B cell (primary cell): ENCODE data around the gene NANS. TPM values are rescaled to one million over a fixed set of nuclear protein-coding genes. Genes with fewer than 3 reads are reported as not detected.

Experiments used
- ATAC-seq: fragments of 200-7000 bp; cut with Tn5 transposase; one replicate; pipeline ENCODE4 v1.10.0; 2021; ENCODE audit warnings: low read depth, mild to moderate bottlenecking, moderate number of reproducible peaks, moderate library complexity
- CTCF ChIA-PET: fragments of 350-600 bp; sonication (Branson Sonifier 250); formaldehyde crosslinking; loops from one replicate; lab custom pipeline; 2021; ENCODE audit warnings: antibody characterized with exemption, inconsistent platforms; lab: Charles Lee
- POLR2A ChIA-PET: fragments of 350-600 bp; sonication (Branson Sonifier 250); formaldehyde crosslinking; loops from one replicate; lab custom pipeline; 2021; ENCODE audit warnings: antibody characterized with exemption; lab: Charles Lee
- DNase-seq: peaks from one replicate; pipeline ENCODE4 v3.0.0; 2013
- H2AFZ ChIP-seq: 2 replicates; pipeline ENCODE4 v1.6.1; 2012; ENCODE audit warnings: mild to moderate bottlenecking, low read depth, low read length; ENCODE audit not compliant: insufficient read depth, poor library complexity, severe bottlenecking
- H3K27ac ChIP-seq, 2 donors: 1 replicate in 1 of 2; 2 replicates in 1 of 2; pipeline ENCODE4 v1.5.1; 2012 to 2013; ENCODE audit warnings: low read length in 2 of 2, mild to moderate bottlenecking in 2 of 2, moderate library complexity in 1 of 2
- H3K27me3 ChIP-seq, 4 experiments: fragments of 200-600 bp in 1 of 4; sonication (generic) in 1 of 4; replicated peaks in 1 of 4; 1 replicate in 2 of 4; 2 replicates in 2 of 4; pipeline versions ENCODE4 v1.6.1 to v1.7.0; 2013 to 2016; ENCODE audit warnings: low read length in 3 of 4, mild to moderate bottlenecking in 2 of 4, mixed read lengths in 1 of 4, moderate library complexity in 1 of 4; ENCODE audit not compliant: insufficient read depth in 4 of 4, control insufficient read depth in 3 of 4; ENCODE audit errors: control extremely low read depth in 1 of 4
- H3K36me3 ChIP-seq, 2 experiments: replicated peaks in 1 of 2; 1 replicate in 1 of 2; 2 replicates in 1 of 2; pipeline versions ENCODE4 v1.6.1 to v1.7.1; 2013; ENCODE audit warnings: low read length in 1 of 2; ENCODE audit not compliant: insufficient read depth in 2 of 2, control insufficient read depth in 1 of 2; ENCODE audit errors: control extremely low read depth in 1 of 2, extremely low read depth in 1 of 2
- H3K4me1 ChIP-seq, 2 donors: fragments of 200-600 bp in 1 of 2; sonication (generic) in 1 of 2; 1 replicate in 1 of 2; 2 replicates in 1 of 2; pipeline versions ENCODE4 v1.5.1 to v1.6.1; 2013 to 2017; ENCODE audit warnings: low read length in 2 of 2; ENCODE audit not compliant: control insufficient read depth in 2 of 2, insufficient read depth in 2 of 2
- H3K4me2 ChIP-seq: replicated peaks from 2 replicates; pipeline ENCODE3; 2012; ENCODE audit warnings: mild to moderate bottlenecking, low read depth, low read length; ENCODE audit not compliant: poor library complexity, severe bottlenecking
- H3K4me3 ChIP-seq, 5 experiments: fragments of 200-600 bp in 1 of 5; sonication (generic) in 1 of 5; 1 replicate in 3 of 5; 2 replicates in 2 of 5; pipeline versions ENCODE4 v1.5.1 to v1.7.0; 2011 to 2016; ENCODE audit warnings: low read length in 4 of 5, mild to moderate bottlenecking in 4 of 5, low read depth in 2 of 5, control low read depth in 1 of 5, moderate library complexity in 1 of 5; ENCODE audit not compliant: insufficient read depth in 1 of 5; ENCODE audit errors: control extremely low read depth in 1 of 5, extremely low read depth in 1 of 5
- H3K79me2 ChIP-seq: fragments of 200-600 bp; sonication (generic); one replicate; pipeline ENCODE4 v1.6.0; 2016; ENCODE audit warnings: low read length; ENCODE audit not compliant: control insufficient read depth, insufficient read depth
- H3K9ac ChIP-seq: fragments of 200-600 bp; sonication (generic); 2 replicates; pipeline ENCODE4 v1.6.1; 2017; ENCODE audit warnings: mild to moderate bottlenecking, low read length, moderate library complexity
- H3K9me3 ChIP-seq, 3 donors: one replicate each; pipeline versions ENCODE4 v1.6.1 to v1.7.1; 2013; ENCODE audit warnings: low read length in 2 of 3; ENCODE audit not compliant: control insufficient read depth in 2 of 3, insufficient read depth in 1 of 3; ENCODE audit errors: control extremely low read depth in 1 of 3
- H4K20me1 ChIP-seq: 2 replicates; pipeline ENCODE4 v1.6.0; 2012; ENCODE audit warnings: mild to moderate bottlenecking, low read length; ENCODE audit not compliant: insufficient read depth, control insufficient read depth, poor library complexity, severe bottlenecking
- H3K27ac Mint-ChIP-seq: one replicate; pipeline ENCODE4 v1.8.0; 2021; ENCODE audit warnings: mixed read lengths
- H3K27me3 Mint-ChIP-seq: one replicate; pipeline ENCODE4 v1.8.0; 2021; ENCODE audit warnings: mixed read lengths
- H3K4me1 Mint-ChIP-seq: one replicate; pipeline ENCODE4 v1.8.0; 2021; ENCODE audit warnings: mixed read lengths
- H3K4me3 Mint-ChIP-seq: one replicate; pipeline ENCODE4 v1.8.0; 2021; ENCODE audit warnings: mixed read lengths
- H3K9me3 Mint-ChIP-seq: one replicate; pipeline ENCODE4 v1.8.0; 2022; ENCODE audit warnings: mixed read lengths; ENCODE audit not compliant: insufficient read depth
- CTCF ChIP-seq: fragments of 200-600 bp; IDR thresholded peaks from one replicate; pipeline ENCODE4 v1.8.0; 2022; ENCODE audit warnings: antibody characterized with exemption, mild to moderate bottlenecking
- EZH2 ChIP-seq: IDR thresholded peaks from 2 replicates; pipeline ENCODE4 v1.6.1; 2012; ENCODE audit warnings: borderline replicate concordance, low read depth, mild to moderate bottlenecking, moderate library complexity, low read length; ENCODE audit not compliant: insufficient read depth, poor library complexity, severe bottlenecking
- WGBS: methylation state at CpG from one replicate; pipeline ENCODE4 v1.1.5; 2013; ENCODE audit warnings: missing lambda C conversion rate; ENCODE audit not compliant: insufficient coverage; 5-methylcytosine and 5-hydroxymethylcytosine counted together
- intact Hi-C: fragments of 100-400 bp; cut with micrococcal nuclease; formaldehyde crosslinking; loops from one replicate; pipeline ENCODE4 v1.10.0; 2022
- polyA plus RNA-seq: library from polyadenylated mRNA; depleted of rRNA; stranded (reverse); fragments of >200 nt; gene quantifications from 2 replicates; pipeline ENCODE4 v1.2.3, GENCODE V29; 2012
- total RNA-seq, 2 donors: library from RNA; stranded (reverse); fragments of 120-200 nt in 1 of 2; gene quantifications; 1 replicate in 1 of 2; 2 replicates in 1 of 2; pipeline versions ENCODE4 v1.2.3 to v1.2.4, GENCODE V29; 2013 to 2022

Gene NANS
- total and polyA plus RNA-seq, 2 donors (not counting 1 experiment from before 2014, with no cell fraction given): 14.2 to 14.9 TPM

GRCh38 chr9:98034593-98035546, 21.7 kb upstream of the NANS start:
- no peaks in the 10 kb centered on the region for H3K9me3 ChIP-seq
- H2AFZ ChIP-seq: peak overlapping the region; percentile 73
- 32% methylated on average over 11 of the region's 20 CpGs for WGBS
- peaks cover 37% of the 10 kb centered on the region for H3K4me1 Mint-ChIP-seq
- H3K9ac ChIP-seq: peak overlapping the region; percentile 41
- peaks cover 10 to 25% of the 10 kb centered on the region in 2 donors for H3K4me1 ChIP-seq
- DNase-seq (peak; percentile 91), ATAC-seq (peak; percentile 87)
- no peaks in the 10 kb centered on the region for H3K27me3 Mint-ChIP-seq
- H4K20me1 ChIP-seq: no peaks in the 10 kb centered on the region
- peak overlapping the region; percentile 57 for H3K27ac Mint-ChIP-seq
- POLR2A ChIA-PET: interaction anchor here (0.6 to 1.0 kb wide), 2 partner anchors 52 to 100 kb away, joined by 4 to 10 read pairs; partner anchors contain the start of gene ANP32B
- intact Hi-C loops: loop anchor here (1.0 to 2.0 kb wide), 5 partner anchors 21 to 325 kb away; partner anchors contain the start of genes ANP32B and NANS
- CTCF ChIA-PET: interaction anchor here (0.6 to 4.4 kb wide), 33 partner anchors 8 to 338 kb away, joined by 3 to 45 read pairs (median 4); partner anchors contain the start of genes ANP32B, NANS, TBC1D2 and TRMO
- no peaks in the 10 kb centered on the region for H3K27me3 ChIP-seq
- TF ChIP-seq CTCF (peak; percentile 78), EZH2 (no peak)
- peak overlapping the region; percentile 65 for H3K4me2 ChIP-seq
- no peaks in the 10 kb centered on the region for H3K9me3 Mint-ChIP-seq
- H3K36me3 ChIP-seq: no peaks in the 10 kb centered on the region
- H3K4me3 ChIP-seq: peak overlapping the region in 1 of 5 experiments; percentile 38
- H3K79me2 ChIP-seq: no peaks in the 10 kb centered on the region
- peak overlapping the region; percentile 53 for H3K4me3 Mint-ChIP-seq
- H3K27ac ChIP-seq: peak overlapping the region; percentile 1 to 34
